Mesendoderm (in vitro differentiated cells): ENCODE data around the gene TMEM108.

ENCODE experiments used
- DNase-seq: peaks from one replicate; pipeline ENCODE4 v3.0.0; 2013
- H2AK5ac ChIP-seq: 2 replicates; pipeline ENCODE4 v1.6.1; 2013; ENCODE audit warnings: low read length, inconsistent platforms
- H2BK120ac ChIP-seq: 2 replicates; pipeline ENCODE4 v1.6.1; 2013; ENCODE audit warnings: low read depth, mild to moderate bottlenecking, low read length, moderate library complexity, mixed read lengths
- H2BK15ac ChIP-seq: replicated peaks from 2 replicates; pipeline ENCODE4 v1.6.1; 2013; ENCODE audit warnings: low read depth, mild to moderate bottlenecking, moderate library complexity
- H2BK5ac ChIP-seq: 2 replicates; pipeline ENCODE4 v1.6.1; 2013; ENCODE audit warnings: low read length, inconsistent platforms
- H3K18ac ChIP-seq: 2 replicates; pipeline ENCODE4 v1.6.1; 2013; ENCODE audit warnings: mild to moderate bottlenecking, low read length, mixed read lengths
- H3K23ac ChIP-seq: one replicate; pipeline ENCODE4 v1.6.1; 2013; ENCODE audit warnings: low read length
- H3K27ac ChIP-seq: 2 replicates; pipeline ENCODE4 v1.5.1; 2013; ENCODE audit warnings: low read depth, mild to moderate bottlenecking, inconsistent platforms, low read length, moderate library complexity
- H3K27me3 ChIP-seq: 2 replicates; pipeline ENCODE4 v1.6.1; 2013; ENCODE audit warnings: low read length, control low read depth, mild to moderate bottlenecking, inconsistent platforms; ENCODE audit not compliant: insufficient read depth, poor library complexity
- H3K36me3 ChIP-seq: 2 replicates; pipeline ENCODE4 v1.6.1; 2013; ENCODE audit warnings: low read length, inconsistent platforms; ENCODE audit not compliant: control insufficient read depth, insufficient read depth
- H3K4ac ChIP-seq: one replicate; pipeline ENCODE4 v1.6.1; 2013; ENCODE audit warnings: low read depth, mild to moderate bottlenecking, low read length, moderate library complexity
- H3K4me1 ChIP-seq: 2 replicates; pipeline ENCODE4 v1.6.1; 2013; ENCODE audit warnings: low read depth, low read length, inconsistent platforms; ENCODE audit not compliant: control insufficient read depth
- H3K4me2 ChIP-seq: 2 replicates; pipeline ENCODE4 v1.6.1; 2013; ENCODE audit warnings: low read length
- H3K4me3 ChIP-seq: 2 replicates; pipeline ENCODE4 v1.5.1; 2013; ENCODE audit warnings: mild to moderate bottlenecking, low read length
- H3K56ac ChIP-seq: one replicate; pipeline ENCODE4 v1.6.1; 2013; ENCODE audit warnings: low read length
- H3K79me1 ChIP-seq: 2 replicates; pipeline ENCODE4 v1.6.1; 2013; ENCODE audit warnings: low read length, inconsistent platforms
- H3K79me2 ChIP-seq: 2 replicates; pipeline ENCODE4 v1.6.1; 2013; ENCODE audit warnings: mild to moderate bottlenecking, low read length; ENCODE audit not compliant: control insufficient read depth, insufficient read depth
- H3K9ac ChIP-seq: 2 replicates; pipeline ENCODE4 v1.6.1; 2013; ENCODE audit warnings: low read length, inconsistent platforms
- H4K5ac ChIP-seq: one replicate; pipeline ENCODE4 v1.6.1; 2013; ENCODE audit warnings: low read length
- H4K8ac ChIP-seq: one replicate; pipeline ENCODE4 v1.6.1; 2013; ENCODE audit warnings: low read depth, mild to moderate bottlenecking, control low read depth, low read length, moderate library complexity
- whole genome bisulfite sequencing: extraction: QIAGEN DNeasy Blood & Tissue Kit; methylation state at CpG from one replicate; pipeline ENCODE4 v1.1.7; 2013; ENCODE audit warnings: low lambda C conversion rate, missing lambda C conversion rate; ENCODE audit not compliant: insufficient coverage; ENCODE audit errors: extremely low coverage; 5-methylcytosine and 5-hydroxymethylcytosine counted together

The TMEM108 gene

DNA sequence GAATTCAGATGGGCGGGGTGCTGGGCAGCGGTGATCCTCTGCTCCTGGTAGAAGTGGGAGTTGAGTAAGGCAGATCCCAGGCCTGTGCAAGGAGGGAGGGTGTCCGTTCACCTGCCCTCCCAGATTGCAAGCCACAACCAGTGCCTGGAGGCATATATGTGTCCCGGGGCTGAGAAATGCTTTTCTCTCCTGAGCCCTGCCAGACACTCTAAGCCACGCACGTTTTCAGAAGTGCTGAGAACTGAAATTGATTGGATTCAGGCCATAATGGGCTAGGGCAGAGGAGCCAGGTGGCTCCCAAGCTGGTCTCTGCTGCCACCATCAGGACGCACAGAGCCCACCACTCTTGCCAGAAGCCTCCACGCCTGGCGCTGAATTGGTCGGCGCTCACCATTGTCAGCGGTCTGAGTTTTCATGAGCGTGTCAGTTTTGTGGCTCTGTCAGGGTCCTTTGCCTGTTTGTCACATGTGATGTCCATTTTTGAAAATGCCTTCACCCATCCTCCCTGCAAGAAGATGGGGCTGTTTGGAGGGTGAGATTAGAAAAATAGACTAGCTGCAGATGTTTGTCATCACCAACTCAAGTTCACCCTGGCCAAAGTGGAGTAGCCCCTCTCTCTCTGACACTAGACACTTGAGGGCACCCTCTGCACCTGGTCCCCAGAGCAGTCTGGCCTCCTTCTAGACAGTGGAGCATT, 346.3 kb downstream of the TMEM108 start:
- Histone ChIP-seq H4K5ac (no peak overlapping the region), H2AK5ac (no peak overlapping the region), H3K79me1 (no peaks in the 10 kb centered on the region), H3K27me3 (no peaks in the 10 kb centered on the region), H2BK5ac (no peak overlapping the region), H3K23ac (no peak overlapping the region), H4K8ac (no peak overlapping the region), H2BK15ac (no peak overlapping the region), H3K4me2 (no peak overlapping the region), H3K4ac (no peak overlapping the region), H3K79me2 (no peaks in the 10 kb centered on the region), H2BK120ac (no peak overlapping the region), H3K4me1 (no peaks in the 10 kb centered on the region), H3K56ac (no peak overlapping the region), H3K27ac (no peak overlapping the region), H3K4me3 (no peak overlapping the region), H3K36me3 (no peaks in the 10 kb centered on the region), H3K18ac (no peak overlapping the region), H3K9ac (no peak overlapping the region)
- no CpG with 5 or more reads among the region's 13 CpGs for WGBS
- DNase-seq, result peak; percentile 74

DNA sequence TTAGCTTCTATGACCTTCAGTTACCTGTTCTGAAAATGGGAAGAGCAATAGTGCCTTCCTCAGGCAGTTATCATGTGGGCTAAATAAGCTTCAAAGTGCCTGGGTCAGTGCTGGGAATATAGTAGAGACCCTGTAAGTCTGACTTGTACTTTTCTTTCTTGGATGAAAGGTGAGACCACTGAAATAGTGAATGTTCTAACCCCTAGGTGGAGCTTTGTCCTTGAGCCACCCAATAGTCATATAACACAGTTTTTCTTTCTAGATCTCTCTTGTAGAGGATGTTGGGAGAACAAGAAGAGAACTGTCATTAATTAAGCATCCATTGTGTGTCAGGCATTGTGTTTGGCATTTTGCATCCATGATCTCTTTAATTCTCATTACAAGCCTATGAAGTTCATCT, 348.7 kb downstream of the TMEM108 start:
- Histone ChIP-seq H3K56ac (no peak overlapping the region), H3K18ac (no peak overlapping the region), H3K27ac (no peak overlapping the region), H3K4me1 (no peaks in the 10 kb centered on the region), H3K9ac (no peak overlapping the region), H2BK120ac (no peak overlapping the region), H3K79me1 (no peaks in the 10 kb centered on the region), H3K23ac (no peak overlapping the region), H3K4me2 (no peak overlapping the region), H3K27me3 (no peaks in the 10 kb centered on the region), H4K8ac (no peak overlapping the region), H4K5ac (no peak overlapping the region), H3K36me3 (no peaks in the 10 kb centered on the region), H3K4me3 (no peak overlapping the region), H2BK5ac (no peak overlapping the region), H3K4ac (no peak overlapping the region), H3K79me2 (no peaks in the 10 kb centered on the region), H2BK15ac (no peak overlapping the region), H2AK5ac (no peak overlapping the region)
- no peak for DNase-seq

DNA sequence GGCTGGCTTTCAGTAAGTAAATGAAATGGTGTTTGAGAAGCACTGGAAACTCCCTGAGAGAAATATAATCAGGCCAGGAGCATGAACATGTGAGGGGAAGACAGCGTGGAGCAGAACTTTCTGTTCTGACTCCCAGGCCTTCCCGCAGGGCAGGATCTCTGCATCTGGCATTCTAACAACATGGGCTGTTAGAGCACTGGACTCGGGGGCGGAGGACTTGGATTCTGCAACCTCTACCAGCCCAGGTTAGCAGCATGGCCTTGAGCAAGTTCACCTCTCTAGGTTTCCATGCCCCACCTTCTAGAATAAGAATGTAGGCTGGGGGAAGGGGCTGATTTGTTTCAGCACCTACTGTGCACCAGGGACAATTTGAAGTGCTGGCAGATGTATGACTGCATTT, 349.1 kb downstream of the TMEM108 start:
- Histone ChIP-seq H4K8ac (no peak overlapping the region), H3K4me3 (no peak overlapping the region), H4K5ac (no peak overlapping the region), H3K79me2 (no peaks in the 10 kb centered on the region), H2AK5ac (no peak overlapping the region), H3K23ac (no peak overlapping the region), H2BK120ac (no peak overlapping the region), H2BK5ac (no peak overlapping the region), H3K27ac (no peak overlapping the region), H3K4me1 (no peaks in the 10 kb centered on the region), H3K4me2 (no peak overlapping the region), H3K79me1 (no peaks in the 10 kb centered on the region), H3K36me3 (no peaks in the 10 kb centered on the region), H3K9ac (no peak overlapping the region), H3K4ac (no peak overlapping the region), H3K18ac (no peak overlapping the region), H3K56ac (no peak overlapping the region), H3K27me3 (no peaks in the 10 kb centered on the region), H2BK15ac (no peak overlapping the region)
- WGBS, result no CpG with 5 or more reads among the region's 4 CpGs
- no peak for DNase-seq

DNA sequence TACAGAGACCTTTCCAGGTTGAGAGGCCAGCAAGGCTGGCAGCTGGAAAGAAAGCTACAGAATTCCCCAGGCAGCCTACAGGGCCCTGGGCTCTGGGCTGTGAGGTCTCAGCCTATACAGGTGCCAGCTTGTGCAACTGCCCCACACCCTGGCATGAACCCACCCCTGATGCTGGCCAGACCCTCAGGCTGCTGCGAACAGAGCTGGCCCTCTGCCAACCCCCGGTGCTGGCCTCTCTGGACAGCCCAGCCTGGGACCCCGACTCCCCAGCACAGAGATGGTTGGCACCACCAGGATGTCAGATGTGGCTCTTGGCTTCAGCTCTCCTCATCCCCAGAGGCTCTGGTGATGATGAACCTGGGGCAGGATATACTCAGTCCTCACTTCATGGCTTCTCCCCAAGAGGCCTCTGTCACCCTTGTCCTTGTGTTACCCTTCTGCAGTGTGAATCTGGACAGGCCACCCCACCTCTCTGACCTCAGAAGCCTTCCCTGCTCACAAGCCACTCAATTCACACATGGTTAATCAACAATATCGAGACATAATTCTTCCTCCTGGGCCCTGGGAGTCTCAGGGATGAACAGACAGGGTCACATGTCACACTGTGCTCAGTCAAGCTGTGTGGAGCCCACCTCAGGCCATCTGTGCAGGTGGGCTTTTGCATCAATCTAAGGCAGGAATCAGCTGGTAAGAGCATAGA, 350.7 kb downstream of the TMEM108 start:
- H3K79me2 ChIP-seq, result no peaks in the 10 kb centered on the region
- no peaks in the 10 kb centered on the region for H3K27me3 ChIP-seq
- H3K79me1 ChIP-seq, result no peaks in the 10 kb centered on the region
- no peak overlapping the region for H4K8ac ChIP-seq
- no peak overlapping the region for H3K27ac ChIP-seq
- no peak overlapping the region for H4K5ac ChIP-seq
- no peak overlapping the region for H3K4ac ChIP-seq
- H3K23ac ChIP-seq, result no peak overlapping the region
- no peak overlapping the region for H3K4me3 ChIP-seq
- no peaks in the 10 kb centered on the region for H3K4me1 ChIP-seq
- no peak overlapping the region for H3K18ac ChIP-seq
- H2BK120ac ChIP-seq, result no peak overlapping the region
- WGBS, result no CpG with 5 or more reads among the region's 4 CpGs
- H3K56ac ChIP-seq, result no peak overlapping the region
- no peak overlapping the region for H2AK5ac ChIP-seq
- H2BK15ac ChIP-seq, result no peak overlapping the region
- no peak overlapping the region for H3K4me2 ChIP-seq
- no peak overlapping the region for H2BK5ac ChIP-seq
- H3K9ac ChIP-seq, result no peak overlapping the region
- no peak for DNase-seq
- no peaks in the 10 kb centered on the region for H3K36me3 ChIP-seq

DNA sequence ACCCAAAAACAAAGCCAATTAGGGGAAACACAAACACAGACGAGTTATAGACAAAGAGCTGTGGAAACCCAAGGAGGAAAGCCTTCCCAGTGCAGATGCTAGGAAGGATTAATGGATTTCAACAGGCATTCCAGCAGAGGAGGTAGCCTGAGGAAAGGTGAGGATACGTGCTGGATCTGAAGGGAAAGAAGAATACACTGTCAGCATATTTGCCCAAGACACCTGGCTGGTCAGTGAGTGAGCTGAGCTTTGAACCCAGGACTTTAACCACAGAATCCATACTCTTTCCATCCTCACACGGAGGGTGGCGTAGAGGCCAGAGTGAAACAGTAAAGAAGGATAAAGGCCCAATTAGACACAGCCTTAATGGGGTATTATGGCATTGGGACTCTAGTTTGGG, 352.5 kb downstream of the TMEM108 start:
- Histone ChIP-seq H4K5ac (no peak overlapping the region), H3K79me2 (no peaks in the 10 kb centered on the region), H3K27ac (no peak overlapping the region), H3K18ac (no peak overlapping the region), H3K4me3 (no peak overlapping the region), H2AK5ac (no peak overlapping the region), H3K23ac (no peak overlapping the region), H3K9ac (no peak overlapping the region), H3K4me2 (no peak overlapping the region), H3K27me3 (no peaks in the 10 kb centered on the region), H3K79me1 (no peaks in the 10 kb centered on the region), H2BK15ac (no peak overlapping the region), H4K8ac (no peak overlapping the region), H2BK120ac (no peak overlapping the region), H2BK5ac (no peak overlapping the region), H3K56ac (no peak overlapping the region), H3K4me1 (no peaks in the 10 kb centered on the region), H3K4ac (no peak overlapping the region), H3K36me3 (no peaks in the 10 kb centered on the region)
- no CpG with 5 or more reads among the region's 4 CpGs for WGBS
- DNase-seq, result no peak

DNA sequence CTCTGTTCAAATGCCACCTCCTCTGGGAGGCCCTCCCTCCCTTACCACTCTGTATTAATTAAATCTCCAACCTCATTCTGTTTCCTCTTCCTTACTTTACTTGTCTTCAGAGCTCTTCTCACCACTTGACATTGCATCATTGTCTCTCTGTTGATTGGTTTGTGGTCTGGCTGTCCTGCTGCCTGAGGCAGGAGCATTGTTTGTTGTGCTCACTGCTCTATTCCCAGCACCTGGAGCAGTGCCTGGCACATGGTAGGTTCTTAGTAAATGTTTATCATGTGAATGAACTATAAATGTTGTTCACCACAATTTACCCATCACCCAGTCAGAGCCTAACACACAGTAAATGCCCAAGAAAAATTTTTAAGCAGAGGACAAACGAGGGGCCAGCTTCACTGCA, 355.0 kb downstream of the TMEM108 start:
- H3K27me3 ChIP-seq, result no peaks in the 10 kb centered on the region
- peak; percentile 42 for DNase-seq
- H3K4ac ChIP-seq, result no peak overlapping the region
- H3K9ac ChIP-seq, result no peak overlapping the region
- no peak overlapping the region for H3K18ac ChIP-seq
- no peak overlapping the region for H3K56ac ChIP-seq
- no peaks in the 10 kb centered on the region for H3K79me1 ChIP-seq
- no peaks in the 10 kb centered on the region for H3K4me1 ChIP-seq
- H3K27ac ChIP-seq, result no peak overlapping the region
- WGBS, result no CpG with 5 or more reads among the region's 1 CpG
- H2AK5ac ChIP-seq, result no peak overlapping the region
- H3K36me3 ChIP-seq, result no peaks in the 10 kb centered on the region
- no peak overlapping the region for H3K4me3 ChIP-seq
- H4K5ac ChIP-seq, result no peak overlapping the region
- no peak overlapping the region for H2BK15ac ChIP-seq
- H3K23ac ChIP-seq, result no peak overlapping the region
- H4K8ac ChIP-seq, result no peak overlapping the region
- H3K79me2 ChIP-seq, result no peaks in the 10 kb centered on the region
- no peak overlapping the region for H3K4me2 ChIP-seq
- no peak overlapping the region for H2BK120ac ChIP-seq
- no peak overlapping the region for H2BK5ac ChIP-seq
